ENCODE data around the gene GAN.
"Not testable (repeated sequence)": the region's sequence is repeated elsewhere in the genome, so short reads cannot be mapped to it uniquely, and the experiment has no call there.

Gene GAN

DNA sequence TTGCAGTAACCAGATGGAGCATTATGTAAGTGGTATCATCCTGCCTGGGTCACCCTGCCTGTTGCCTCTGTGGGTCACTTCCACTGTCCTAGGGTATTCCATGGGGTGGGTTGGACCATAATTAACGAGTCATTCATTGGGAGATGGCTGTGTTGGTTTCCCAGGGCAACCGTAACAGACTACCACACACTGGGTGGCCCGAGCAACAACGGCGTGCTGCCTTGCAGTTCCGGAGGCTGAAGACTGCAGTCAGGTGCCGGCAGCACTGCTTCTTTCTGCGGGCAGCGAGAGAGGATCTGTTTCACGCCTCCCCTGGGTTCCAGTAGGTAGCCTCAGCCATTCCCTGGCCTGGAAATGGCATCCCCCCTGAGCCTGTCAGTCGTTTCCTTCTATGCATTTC, 101.0 kb downstream of the GAN start:
- ATAC-seq, result no peak
- Mint-ChIP-seq H3K36me3 (no peaks in the 10 kb centered on the region), H3K27me3 (peaks cover 6% of the 10 kb centered on the region), H3K4me1 (peaks cover 13% of the 10 kb centered on the region), H3K9me3 (no peaks in the 10 kb centered on the region), H3K4me3 (no peak overlapping the region), H3K27ac (no peak overlapping the region)

GRCh38 chr16:81416749-81417148, 102.0 kb downstream of the GAN start:
- ATAC-seq, result no peak
- Mint-ChIP-seq H3K4me1 (peaks cover 19% of the 10 kb centered on the region), H3K27me3 (no peaks in the 10 kb centered on the region), H3K4me3 (no peak overlapping the region), H3K36me3 (no peaks in the 10 kb centered on the region), H3K27ac (no peak overlapping the region), H3K9me3 (no peaks in the 10 kb centered on the region)

DNA sequence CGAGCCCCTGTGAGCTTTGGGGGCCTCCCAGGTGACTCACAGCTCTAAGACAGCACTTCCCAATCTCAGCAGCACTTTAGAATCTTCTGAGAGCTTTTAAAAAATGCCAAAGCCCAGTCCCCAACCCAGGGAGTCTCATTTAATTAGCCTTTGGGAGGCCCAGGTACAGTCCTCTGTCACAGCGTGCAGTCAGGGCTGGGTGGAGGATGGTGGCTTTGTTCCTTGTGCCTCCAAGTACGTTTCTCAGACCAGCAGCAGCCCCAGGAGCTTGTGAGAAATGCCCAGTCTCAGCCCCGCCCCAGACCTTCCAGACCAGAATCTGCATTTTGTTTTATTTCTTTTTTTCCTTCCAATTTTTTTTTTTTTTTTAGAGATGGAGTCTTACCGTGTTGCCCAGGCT, 102.4 kb downstream of the GAN start:
- Mint-ChIP-seq H3K4me1 (peaks cover 20% of the 10 kb centered on the region), H3K9me3 (no peaks in the 10 kb centered on the region), H3K27me3 (no peaks in the 10 kb centered on the region), H3K4me3 (no peak overlapping the region), H3K27ac (no peak overlapping the region), H3K36me3 (no peaks in the 10 kb centered on the region)
- no peak for ATAC-seq

- peaks cover 24% of the 10 kb centered on the region for H3K4me1 Mint-ChIP-seq
- no peak overlapping the region for H3K4me3 Mint-ChIP-seq
- H3K27ac Mint-ChIP-seq, result no peak overlapping the region
- no peaks in the 10 kb centered on the region for H3K27me3 Mint-ChIP-seq
- H3K36me3 Mint-ChIP-seq, result no peaks in the 10 kb centered on the region
- no peak for ATAC-seq
- H3K9me3 Mint-ChIP-seq, result no peaks in the 10 kb centered on the region
Measured at GRCh38 chr16:81419806-81420205, 105.0 kb downstream of the GAN start.

- Mint-ChIP-seq H3K27ac (peak overlapping the region; percentile 17), H3K9me3 (no peaks in the 10 kb centered on the region), H3K4me1 (peaks cover 30% of the 10 kb centered on the region), H3K36me3 (no peaks in the 10 kb centered on the region), H3K4me3 (no peak overlapping the region), H3K27me3 (no peaks in the 10 kb centered on the region)
- no peak for ATAC-seq
Measured at GRCh38 chr16:81421126-81421525, 106.4 kb downstream of the GAN start.

DNA sequence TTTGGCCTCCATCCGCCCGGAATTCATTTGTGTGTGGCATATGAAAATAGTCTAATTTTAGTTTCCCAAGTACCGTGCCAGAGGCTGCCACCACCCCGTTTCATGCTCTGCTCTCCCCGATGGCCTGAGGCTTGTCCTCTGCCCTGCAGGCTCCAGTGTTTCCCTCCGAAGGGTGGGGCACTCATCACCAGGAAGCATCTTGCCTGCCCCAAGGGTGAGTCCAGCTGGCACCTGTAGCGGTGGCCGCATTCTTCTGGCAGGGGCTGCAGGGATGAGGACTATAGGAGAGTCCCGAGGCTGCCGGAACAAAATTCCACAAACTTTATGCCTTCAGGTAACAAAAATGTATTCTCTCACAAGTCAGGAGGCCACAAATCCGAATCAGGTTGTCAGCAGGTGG, 106.8 kb downstream of the GAN start:
- Mint-ChIP-seq H3K9me3 (no peaks in the 10 kb centered on the region), H3K27me3 (no peaks in the 10 kb centered on the region), H3K36me3 (no peaks in the 10 kb centered on the region), H3K4me3 (no peak overlapping the region), H3K4me1 (peaks cover 30% of the 10 kb centered on the region), H3K27ac (peak overlapping the region; percentile 17)
- ATAC-seq, result no peak

GRCh38 chr16:81422153-81422552, 107.4 kb downstream of the GAN start:
- H3K27ac Mint-ChIP-seq, H3K27me3 Mint-ChIP-seq, ATAC-seq, H3K9me3 Mint-ChIP-seq, H3K4me3 Mint-ChIP-seq, H3K36me3 Mint-ChIP-seq: not testable (repeated sequence)
- peaks cover 30% of the 10 kb centered on the region for H3K4me1 Mint-ChIP-seq

GRCh38 chr16:81424771-81425170, 110.0 kb downstream of the GAN start:
- peak overlapping the region; percentile 69 for H3K27ac Mint-ChIP-seq
- H3K9me3 Mint-ChIP-seq, result no peaks in the 10 kb centered on the region
- H3K27me3 Mint-ChIP-seq, result no peaks in the 10 kb centered on the region
- no peaks in the 10 kb centered on the region for H3K36me3 Mint-ChIP-seq
- H3K4me3 Mint-ChIP-seq, result peak overlapping the region; percentile 30
- peak; percentile 71 for ATAC-seq
- peaks cover 37% of the 10 kb centered on the region for H3K4me1 Mint-ChIP-seq

GRCh38 chr16:81427219-81427618, 112.5 kb downstream of the GAN start:
- Mint-ChIP-seq H3K27ac (no peak overlapping the region), H3K4me3 (no peak overlapping the region)

GRCh38 chr16:81429045-81429521, 114.3 kb downstream of the GAN start:
- no peaks in the 10 kb centered on the region for H3K36me3 Mint-ChIP-seq
- H3K4me3 Mint-ChIP-seq, result no peak overlapping the region
- ATAC-seq, result peak; percentile 40
- H3K9me3 Mint-ChIP-seq, result no peaks in the 10 kb centered on the region
- peaks cover 44% of the 10 kb centered on the region for H3K4me1 Mint-ChIP-seq
- H3K27ac Mint-ChIP-seq, result peak overlapping the region; percentile 14
- H3K27me3 Mint-ChIP-seq, result no peaks in the 10 kb centered on the region

More at GRCh38 chr16:81427219-81427618, 112.5 kb downstream of the GAN start:
- no peaks in the 10 kb centered on the region for H3K9me3 Mint-ChIP-seq
- H3K36me3 Mint-ChIP-seq, result no peaks in the 10 kb centered on the region
- no peak for ATAC-seq
- no peaks in the 10 kb centered on the region for H3K27me3 Mint-ChIP-seq
- peaks cover 37% of the 10 kb centered on the region for H3K4me1 Mint-ChIP-seq

DNA sequence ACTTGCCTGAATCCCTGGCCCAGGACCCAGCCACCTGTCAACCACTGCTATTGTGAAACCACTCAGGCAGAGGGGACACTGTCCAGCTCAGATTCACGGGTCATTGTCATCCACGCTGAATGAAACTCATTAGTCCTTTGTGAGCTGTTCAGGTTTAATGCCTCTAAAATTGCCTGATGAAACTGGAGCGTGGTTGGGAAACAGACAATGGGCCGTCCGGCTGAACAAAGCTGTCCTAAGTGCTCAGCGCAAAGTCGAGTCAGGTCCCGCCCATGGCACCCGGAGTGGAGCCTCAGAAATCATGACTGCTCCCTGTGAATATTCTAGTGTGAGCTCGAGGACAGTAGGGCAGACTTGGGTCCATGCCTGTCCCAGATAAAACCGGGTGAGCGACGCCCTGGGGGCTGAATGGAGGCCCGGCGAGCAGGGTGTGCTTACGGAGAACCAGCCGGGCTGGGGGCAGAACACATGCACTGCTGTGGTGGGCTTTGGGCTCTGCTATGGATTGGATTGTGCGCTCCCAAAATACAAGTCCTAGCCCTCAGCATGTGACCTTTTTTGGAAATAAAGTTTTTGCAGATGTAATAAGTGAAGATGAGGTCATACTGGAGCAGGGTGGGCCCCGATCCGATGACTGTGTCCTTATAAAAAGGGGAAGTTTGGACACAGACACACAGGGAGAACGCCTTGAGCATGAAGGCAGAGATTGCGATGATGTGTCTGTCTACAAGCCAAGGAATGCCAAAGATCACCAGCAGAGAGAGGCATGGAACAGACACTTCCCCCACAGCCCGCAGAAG, 117.0 kb downstream of the GAN start:
- H3K27me3 Mint-ChIP-seq, result no peaks in the 10 kb centered on the region
- peak overlapping the region; percentile 64 for H3K27ac Mint-ChIP-seq

DNA sequence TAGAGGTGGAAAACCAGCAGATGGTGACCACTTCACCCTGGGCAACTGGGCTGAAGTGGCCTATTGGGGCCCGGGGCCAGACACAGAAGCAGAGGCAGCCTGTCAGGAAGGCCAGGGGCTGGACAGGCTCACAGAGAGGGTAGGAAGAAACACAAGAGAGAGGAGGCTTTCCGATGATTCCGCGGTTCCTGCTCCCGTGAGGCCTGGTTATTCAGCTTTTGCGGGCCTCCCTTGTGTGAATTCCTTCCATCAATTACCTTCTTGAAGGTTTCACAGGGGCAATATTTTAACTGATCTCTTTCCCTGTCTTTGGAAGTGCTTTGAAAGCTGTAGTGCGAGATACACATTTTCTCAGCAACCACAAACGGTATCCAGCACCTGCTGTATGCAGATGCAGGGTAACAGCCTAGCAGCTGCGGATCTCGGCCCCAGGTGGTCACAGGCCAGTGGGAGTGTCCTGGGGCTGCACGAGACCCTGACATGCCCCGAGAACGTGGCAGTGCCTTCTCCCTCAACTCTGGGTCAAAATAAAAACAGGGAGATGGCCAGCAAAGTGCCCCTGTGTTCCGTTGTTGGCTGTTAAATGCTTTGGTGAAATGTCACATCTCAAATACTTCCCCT, 118.3 kb downstream of the GAN start:
- peak overlapping the region; percentile 73 for H3K27ac Mint-ChIP-seq
- no peak for ATAC-seq
- peak overlapping the region; percentile 44 for H3K4me3 Mint-ChIP-seq
- no peaks in the 10 kb centered on the region for H3K36me3 Mint-ChIP-seq
- no peaks in the 10 kb centered on the region for H3K27me3 Mint-ChIP-seq
- peaks cover 32% of the 10 kb centered on the region for H3K4me1 Mint-ChIP-seq
- no peaks in the 10 kb centered on the region for H3K9me3 Mint-ChIP-seq

More for the DNA sequence above, 117.0 kb downstream of the GAN start:
- no peak for ATAC-seq
- Mint-ChIP-seq H3K4me3 (no peak overlapping the region), H3K9me3 (no peaks in the 10 kb centered on the region), H3K4me1 (peaks cover 29% of the 10 kb centered on the region), H3K36me3 (no peaks in the 10 kb centered on the region)

- H3K27ac Mint-ChIP-seq, result no peak overlapping the region
- no peaks in the 10 kb centered on the region for H3K9me3 Mint-ChIP-seq
- H3K4me3 Mint-ChIP-seq, result no peak overlapping the region
- no peaks in the 10 kb centered on the region for H3K27me3 Mint-ChIP-seq
- peaks cover 27% of the 10 kb centered on the region for H3K4me1 Mint-ChIP-seq
- no peak for ATAC-seq
- no peaks in the 10 kb centered on the region for H3K36me3 Mint-ChIP-seq
Measured at GRCh38 chr16:81435103-81435502, 120.3 kb downstream of the GAN start.

DNA sequence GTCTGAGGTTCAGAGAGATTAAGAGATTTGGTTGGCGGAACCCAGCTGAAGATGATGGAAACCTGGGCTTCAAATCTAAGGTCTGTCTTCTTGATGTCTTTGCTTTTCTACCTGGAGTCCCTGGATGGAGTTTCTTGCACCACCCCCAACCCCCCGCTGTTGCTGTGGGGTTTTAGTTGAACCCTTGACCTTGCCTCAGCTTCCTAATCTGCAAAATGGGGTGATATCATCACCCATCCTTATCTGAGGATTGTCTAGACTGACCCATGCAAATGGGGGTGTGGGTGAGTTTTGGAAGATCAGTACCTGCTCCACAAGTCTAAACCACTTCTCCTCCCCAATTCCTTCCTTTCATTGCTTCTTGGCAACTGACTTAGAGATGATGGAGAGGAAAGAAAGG, 120.8 kb downstream of the GAN start:
- Mint-ChIP-seq H3K27me3 (no peaks in the 10 kb centered on the region), H3K27ac (no peak overlapping the region), H3K4me1 (peaks cover 27% of the 10 kb centered on the region), H3K4me3 (no peak overlapping the region), H3K36me3 (no peaks in the 10 kb centered on the region), H3K9me3 (no peaks in the 10 kb centered on the region)
- no peak for ATAC-seq

DNA sequence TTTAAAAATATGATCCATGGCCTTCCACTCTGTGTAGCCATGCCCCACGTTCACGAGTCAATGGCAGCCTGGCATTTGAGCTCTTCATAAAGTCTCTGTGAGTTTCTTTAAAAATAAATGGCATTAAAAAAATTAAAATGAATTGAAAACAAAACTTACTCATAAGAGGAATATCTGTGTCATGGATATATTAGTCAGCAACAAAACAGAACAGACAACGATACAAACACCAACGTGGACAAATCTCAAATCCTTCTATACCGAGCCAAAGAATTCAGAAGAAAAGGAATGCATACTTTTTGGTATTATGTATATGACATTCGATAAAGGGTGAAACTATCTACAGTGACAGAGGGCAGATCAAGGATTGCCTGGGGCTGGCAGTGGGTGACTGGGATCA, 121.6 kb downstream of the GAN start:
- Mint-ChIP-seq H3K36me3 (no peaks in the 10 kb centered on the region), H3K4me3 (no peak overlapping the region), H3K27me3 (no peaks in the 10 kb centered on the region), H3K27ac (no peak overlapping the region), H3K9me3 (no peaks in the 10 kb centered on the region), H3K4me1 (peaks cover 23% of the 10 kb centered on the region)
- ATAC-seq, result no peak

- H3K4me3 Mint-ChIP-seq, result no peak overlapping the region
- H3K4me1 Mint-ChIP-seq, result peaks cover 20% of the 10 kb centered on the region
- no peaks in the 10 kb centered on the region for H3K9me3 Mint-ChIP-seq
- ATAC-seq, result no peak
- H3K27ac Mint-ChIP-seq, result no peak overlapping the region
- H3K27me3 Mint-ChIP-seq, result no peaks in the 10 kb centered on the region
- no peaks in the 10 kb centered on the region for H3K36me3 Mint-ChIP-seq
Measured at GRCh38 chr16:81437865-81438264, 123.1 kb downstream of the GAN start.

Data from stimulated activated memory B cell treated with anti-CD40 and anti-IgM and Interleukin-4, amounts not matched to agents 10 μg/mL and 1 μg/mL and 100 μg/mL, for 72 hours (primary cell).